HG03108 (cell line): ENCODE data around the gene AGPAT4.

Experiments
- ATAC-seq: cut with Tn5 transposase; IDR thresholded peaks from one replicate; pipeline ENCODE4 v1.9.1; 2021; ENCODE audit warnings: moderate library complexity; ENCODE audit not compliant: unreplicated experiment

Gene AGPAT4

DNA sequence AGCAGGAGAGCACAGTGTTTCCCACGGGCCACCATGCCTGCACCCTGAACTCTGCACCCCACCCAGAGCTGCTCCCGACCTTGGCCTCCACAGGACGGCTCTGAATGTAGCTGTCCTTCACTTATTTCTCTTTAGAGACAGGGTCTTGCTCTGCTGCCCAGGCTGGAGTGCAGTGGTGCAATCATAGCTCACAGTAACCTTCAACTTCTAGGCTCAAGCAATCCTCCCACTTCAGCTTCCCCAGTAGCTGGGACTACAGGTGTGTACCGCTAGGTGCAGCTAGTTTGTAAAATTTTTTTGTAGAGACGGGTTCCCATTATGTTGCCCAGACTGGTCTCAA lies 130.9 kb downstream of the AGPAT4 start:
- no peak for ATAC-seq

DNA sequence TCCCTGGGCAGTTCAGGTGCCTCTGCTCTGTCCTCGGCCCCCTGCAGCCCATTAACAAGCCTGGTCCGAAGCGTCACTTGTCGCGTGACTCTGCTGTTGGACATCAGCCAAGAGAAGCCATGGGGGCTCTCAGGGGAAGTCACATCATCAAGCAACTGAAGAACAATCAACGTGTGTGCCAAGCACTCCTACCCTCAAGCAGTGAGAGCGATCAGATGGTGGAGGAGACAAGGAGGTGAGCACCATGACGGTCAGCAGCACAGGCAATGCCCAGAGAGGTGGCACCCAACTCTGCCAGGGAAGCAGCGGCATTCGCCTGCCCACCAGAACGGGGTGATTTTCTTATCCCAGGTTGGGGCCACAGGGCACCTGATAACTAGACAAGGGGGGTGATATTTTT lies 132.7 kb downstream of the AGPAT4 start:
- ATAC-seq, result no peak

DNA sequence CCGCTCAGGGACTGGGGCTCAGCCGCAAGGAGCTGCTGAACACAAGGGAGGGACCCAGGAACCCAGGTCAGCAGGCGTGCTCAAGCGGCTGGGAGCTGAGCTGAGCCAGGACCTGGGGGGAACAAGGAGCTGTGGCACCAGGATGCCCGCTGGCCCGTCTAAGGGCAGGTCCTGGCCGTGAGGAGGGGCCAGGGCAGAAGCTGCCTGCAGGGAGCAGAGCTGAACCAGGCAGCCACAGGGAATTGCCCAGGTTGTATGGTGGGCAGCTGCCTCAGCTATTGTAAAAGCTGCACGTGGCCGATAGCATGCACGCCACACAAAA lies 133.3 kb downstream of the AGPAT4 start:
- no peak for ATAC-seq

DNA sequence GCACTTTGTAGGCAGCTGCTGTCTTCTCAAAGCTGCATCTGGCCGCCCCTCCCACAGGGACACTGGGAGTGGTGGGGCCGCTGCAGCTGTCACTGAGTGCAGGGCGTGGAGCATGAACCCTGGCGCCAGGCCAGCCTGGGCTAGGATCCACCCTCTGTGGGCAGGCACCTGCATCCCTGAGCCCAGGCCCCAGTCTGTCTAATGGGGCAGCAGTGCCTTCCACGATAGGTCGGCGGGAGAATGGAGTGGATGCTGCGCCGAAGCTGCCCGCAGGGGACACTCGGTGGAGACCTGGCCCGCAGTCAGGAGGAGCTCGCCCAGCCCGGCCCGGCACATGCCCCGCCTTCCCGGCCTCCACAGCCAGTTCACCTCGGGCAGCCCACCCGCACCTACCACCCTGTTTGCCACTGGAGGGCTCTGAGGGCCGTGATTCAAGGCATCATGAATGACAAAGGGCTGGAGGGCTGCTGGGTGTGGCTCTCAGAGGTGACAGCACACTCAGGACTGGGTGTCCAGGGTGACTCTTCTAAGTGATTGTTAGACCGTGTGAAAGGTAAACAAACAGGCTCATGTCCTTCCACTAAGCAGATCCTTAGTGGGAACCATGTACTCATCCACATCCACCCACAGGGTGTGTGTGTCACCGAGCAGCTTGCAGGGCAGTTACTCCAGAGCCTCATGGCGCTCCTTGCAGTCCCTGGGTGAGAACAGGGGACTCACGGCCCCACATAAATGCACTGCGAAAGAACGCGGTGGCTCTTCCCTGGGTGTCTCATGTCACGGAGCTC lies 133.9 kb downstream of the AGPAT4 start:
- no peak for ATAC-seq

DNA sequence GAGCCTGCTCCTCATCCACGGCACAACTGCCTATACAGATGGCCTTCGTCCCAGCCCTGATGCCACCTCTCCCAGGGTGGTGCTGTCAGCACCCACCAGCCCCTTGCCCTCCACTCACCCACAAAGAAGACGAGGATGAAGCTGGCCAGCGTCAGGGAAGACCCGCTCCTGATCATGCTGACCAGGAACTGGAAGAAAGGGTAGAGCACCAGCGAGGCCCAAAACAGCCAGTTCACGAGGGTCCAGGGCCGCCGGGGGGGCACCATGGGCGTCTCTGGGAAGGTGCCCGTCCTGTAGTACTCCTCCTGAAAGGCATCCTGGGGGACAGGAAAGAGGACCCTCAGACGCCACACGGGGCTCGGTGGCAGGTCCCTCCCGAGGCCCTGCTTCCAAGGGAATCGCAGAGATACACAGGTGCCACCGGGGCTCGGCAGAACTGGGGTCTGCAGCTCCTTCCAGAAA lies 134.5 kb downstream of the AGPAT4 start:
- ATAC-seq, result no peak

DNA sequence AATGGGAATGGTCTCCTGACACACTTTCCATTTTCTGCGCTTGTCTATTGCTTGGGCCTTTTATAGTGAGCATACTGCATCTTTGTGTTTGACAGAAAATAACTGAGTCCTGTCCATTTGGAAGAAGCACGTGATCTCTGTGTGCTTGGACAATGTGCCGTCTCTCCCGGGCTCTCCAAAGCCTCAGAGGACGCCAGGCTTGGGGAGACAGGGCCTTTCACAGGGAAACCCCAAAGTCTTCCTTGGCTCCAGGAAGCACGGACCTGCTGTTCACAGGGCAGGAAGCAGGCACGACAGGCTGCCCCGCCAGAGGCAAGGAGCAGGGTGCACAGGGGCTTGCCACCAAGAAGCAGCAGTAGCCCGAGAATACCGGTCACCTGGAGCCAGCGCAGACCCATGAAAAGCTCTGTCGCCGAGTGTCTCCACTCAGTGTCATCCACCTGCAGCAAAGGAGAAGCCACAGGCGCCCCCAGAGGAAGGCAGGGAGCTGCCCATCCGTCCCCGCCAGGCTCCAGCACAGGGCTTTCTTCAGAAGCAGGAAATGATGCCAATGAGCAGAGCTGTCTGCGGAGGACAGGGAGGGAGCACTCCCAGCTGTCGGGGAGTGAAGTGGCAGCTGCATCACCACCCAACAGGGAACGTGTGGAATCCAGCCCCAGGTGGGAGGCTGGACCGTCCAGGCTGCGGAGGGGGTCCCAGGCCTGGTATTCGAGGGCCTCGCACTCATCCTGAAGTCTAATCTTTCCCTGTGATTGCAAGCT lies 135.1 kb downstream of the AGPAT4 start:
- ATAC-seq, result no peak

DNA sequence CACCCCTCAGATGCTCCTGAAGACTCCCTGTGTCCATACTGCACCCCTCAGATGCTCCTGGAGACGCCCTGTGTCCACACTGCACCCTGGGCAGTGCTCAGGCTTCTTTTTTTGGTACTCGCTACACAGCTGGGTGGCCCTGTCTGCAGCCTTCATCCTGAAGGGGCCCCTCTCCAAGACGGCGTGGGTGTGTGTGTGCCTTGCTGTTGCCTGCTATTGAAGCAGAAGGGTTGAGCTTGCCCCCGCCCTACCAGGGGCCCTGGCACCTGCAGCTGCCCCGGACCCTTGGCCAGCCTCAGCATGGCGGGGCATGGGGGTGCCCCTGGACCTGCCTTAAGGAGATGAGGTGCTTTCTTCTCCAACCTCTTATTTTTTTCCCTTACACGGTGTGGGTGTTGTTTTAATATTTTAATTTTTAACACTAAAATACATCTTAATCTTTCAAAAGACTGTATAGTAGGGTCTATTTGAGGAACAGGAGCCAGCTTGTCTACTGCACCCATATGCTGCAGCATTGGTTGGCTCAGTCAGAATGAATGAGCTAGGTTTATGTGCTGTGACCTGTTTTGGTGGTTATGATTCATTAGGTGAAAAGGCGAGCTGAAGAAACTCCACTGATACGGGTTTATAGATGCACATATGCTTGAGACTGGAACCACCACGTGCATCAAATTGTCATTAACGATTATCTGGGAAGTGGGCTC lies 135.9 kb downstream of the AGPAT4 start:
- ATAC-seq, result no peak

DNA sequence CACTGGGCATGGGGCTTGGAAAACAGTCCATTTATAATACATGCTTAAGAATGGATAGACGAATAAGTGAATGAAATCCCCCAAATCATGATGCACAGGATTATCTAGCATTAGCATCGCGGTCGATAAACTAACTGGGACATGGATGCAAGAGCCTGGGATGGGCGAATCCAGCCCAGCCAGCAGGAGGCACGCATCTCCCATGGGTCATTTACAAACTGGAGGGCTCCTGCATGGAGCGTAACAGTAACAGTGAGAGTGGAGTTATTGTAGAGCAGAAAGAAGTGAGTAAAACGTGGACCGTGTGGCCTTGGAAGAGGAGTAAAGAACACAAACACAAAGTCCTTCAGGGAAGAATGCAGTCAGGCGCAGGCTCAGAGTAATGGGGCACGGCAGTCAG lies 136.5 kb downstream of the AGPAT4 start:
- no peak for ATAC-seq

DNA sequence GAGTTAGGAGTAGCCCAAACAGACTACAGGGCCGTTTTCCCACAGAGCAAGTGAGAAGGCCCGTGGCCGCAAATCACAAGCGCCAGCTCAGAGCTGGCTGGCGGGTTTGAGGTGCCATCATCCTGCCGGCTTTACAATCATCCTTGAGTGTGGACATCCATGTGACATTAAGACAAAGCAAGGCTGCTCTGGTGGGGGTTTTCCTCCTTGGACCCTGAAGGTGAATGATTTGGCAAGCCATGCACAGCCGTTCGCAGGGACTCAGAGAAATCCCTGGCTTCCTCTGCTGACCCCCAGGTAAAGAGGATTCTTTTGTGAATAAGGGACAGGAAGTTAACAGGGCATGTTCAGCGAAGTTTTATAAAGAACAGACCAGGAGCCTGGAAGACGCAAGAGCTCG lies 137.2 kb downstream of the AGPAT4 start:
- ATAC-seq, result no peak

DNA sequence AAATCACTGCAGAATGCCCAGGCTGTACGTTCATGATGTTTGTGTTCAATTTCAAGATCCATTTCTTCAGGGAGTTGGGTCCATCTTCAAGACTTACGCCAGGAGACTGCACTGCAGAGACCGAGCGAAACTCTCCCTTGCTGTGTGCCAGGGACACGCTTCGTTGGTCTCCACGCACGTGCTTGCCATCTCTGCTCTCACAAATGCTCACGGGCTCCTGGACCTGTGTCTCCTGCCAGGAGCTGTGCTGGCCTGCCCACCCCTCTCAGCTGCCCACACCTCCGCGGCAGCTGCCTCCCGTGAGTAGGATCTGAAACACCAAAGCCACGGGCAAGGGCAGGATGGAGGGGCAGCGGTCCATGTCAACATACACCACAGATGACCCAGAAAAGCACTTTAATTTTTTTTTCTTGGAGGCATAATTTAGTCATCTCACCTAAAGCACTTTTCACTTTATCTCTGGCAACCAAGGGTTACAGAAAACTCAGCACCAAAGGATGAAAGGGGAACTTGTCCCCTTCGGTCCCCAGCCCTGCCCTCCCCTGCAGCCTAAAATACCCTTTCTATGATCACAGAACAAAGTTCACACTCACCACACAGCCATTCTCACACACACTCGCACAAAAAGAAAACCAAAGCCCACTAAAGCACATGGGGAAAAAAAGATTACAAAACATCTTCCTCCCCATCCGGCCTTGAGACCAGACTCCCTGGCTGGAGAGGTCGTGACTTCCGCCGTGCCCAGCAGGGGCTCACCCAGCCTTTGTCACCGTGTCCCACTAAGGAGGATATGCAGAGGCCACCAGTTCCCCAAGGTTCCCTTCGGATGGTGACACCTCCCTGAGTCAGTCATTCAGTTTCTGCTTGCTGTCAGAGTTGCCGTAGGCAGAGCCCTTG lies 137.9 kb downstream of the AGPAT4 start:
- no peak for ATAC-seq

DNA sequence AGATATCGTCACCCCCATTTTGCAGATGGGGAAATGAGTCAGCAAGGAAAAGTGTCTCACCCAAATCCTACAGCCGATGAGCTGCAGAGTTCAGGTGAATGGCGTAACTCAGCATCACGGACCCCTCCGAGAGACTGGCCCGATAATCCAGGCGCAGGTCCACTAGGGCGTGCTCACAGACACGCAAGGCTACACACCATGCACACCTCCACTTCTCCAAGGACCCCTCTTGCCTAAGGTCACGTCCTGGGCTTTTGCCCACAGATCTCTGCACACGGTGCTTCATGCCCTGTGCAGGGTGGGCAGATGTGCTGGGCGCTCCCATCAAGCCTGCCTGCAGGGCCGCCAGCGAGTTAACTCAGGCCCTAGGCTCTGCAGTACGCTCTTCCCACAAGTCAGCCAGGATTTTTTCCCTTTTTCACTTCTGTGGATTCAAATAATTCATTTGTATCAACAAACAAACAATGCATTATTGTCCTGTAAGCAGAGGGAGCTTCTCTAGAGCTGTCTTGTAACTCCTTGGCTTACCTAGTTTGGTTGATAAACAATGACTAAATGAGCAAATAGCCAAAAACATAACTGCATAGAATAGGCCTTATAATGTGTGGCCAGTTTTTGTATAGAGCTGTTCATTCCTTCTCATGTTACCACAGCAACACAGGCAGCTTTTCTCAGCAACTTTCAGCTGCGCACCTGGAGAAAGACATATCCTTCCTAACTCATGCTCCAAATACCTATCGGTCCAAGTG lies 139.1 kb downstream of the AGPAT4 start:
- ATAC-seq, result no peak

DNA sequence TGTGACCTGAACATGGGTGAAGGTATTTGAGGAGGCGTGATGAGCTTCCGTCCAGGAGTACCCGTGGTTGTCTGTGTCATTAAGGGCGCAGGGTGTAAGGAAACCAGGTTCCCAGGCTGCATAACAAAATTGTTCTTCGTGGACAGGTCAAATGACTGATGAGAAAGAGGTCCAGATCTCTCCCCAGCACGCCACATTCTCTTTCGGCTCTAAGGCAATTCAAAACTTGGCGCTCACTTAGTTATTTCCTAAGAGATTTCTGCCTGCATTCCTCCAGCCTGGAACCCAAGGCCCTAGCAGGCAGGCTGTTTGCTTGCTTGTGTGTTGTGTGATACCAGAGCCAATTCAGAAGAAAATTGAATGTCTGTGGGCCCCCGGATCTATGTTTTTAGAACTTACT lies 139.9 kb downstream of the AGPAT4 start:
- no peak for ATAC-seq

DNA sequence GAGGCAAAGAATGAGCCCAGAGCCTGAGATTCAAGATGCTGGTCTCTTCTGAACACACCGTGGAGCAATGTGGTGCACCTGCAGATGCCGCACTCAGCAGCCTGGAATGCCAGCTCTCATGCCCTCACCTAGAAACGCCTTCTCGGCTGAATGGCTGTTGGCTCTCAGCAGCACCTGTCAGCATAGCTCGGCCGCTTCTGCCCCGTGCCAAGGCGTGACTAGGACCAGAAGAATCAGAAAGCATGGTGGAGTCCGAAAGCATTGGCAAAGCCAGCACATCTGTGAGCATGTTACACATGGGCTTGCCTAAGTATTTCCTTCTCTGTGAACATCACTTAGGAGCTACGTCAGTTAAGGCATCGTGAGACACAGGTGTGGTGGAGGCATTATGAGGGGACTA lies 141.5 kb downstream of the AGPAT4 start:
- no peak for ATAC-seq

DNA sequence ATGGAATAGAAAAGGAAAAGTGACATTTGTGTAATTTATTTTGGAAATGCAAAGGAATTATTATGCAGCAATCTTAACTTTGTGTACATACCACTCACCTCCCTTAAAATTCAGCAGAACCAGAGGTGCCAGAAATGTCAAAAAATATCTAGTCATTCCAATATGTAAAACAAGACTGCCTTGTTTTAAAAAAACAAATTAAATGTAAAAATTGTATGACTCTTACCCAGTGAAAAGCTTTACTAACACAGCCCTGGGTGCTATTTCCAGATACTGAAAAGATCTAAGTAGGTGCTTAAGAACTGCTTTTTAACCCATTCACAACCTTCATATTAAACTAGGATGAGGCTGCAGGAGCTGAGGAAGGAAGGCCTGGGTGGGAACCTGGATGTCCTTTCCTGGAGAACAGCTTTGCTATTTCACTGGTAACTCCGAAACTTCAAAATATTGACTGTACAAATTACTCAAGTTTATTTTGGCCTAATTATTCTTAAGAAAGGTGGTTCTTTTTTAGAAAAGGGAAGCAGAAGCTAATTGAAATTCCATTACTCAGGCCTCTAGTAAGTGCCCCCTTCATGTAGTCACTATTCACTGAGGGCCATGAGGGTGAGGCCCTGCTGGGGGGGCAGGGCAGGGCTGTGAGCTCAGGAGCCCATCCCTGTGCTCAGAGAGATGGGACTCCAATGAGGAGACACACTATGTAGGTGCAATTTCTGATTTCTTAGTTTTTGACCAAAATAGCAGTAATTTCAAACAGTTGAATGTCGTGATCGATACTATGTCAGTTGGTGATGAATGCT lies 142.7 kb downstream of the AGPAT4 start:
- no peak for ATAC-seq

DNA sequence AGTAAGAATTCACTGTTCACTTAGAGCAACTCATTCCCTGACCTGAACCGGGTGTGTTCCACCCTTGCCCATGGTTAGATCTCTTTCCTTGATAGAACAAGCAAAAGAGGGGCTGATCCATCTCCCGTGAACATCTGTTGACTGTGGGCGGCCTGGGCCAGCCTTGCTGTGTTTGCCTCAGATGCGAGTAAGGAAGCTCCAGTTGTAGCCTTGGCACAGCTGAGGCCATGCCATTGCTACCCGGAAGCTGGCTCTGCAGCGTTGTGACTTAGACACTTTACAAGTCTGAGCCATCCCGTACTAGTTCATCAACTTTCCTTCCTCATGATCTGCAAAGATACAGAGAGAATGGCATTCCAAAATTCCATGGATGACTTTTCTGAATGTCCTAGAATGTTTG lies 143.3 kb downstream of the AGPAT4 start:
- no peak for ATAC-seq

DNA sequence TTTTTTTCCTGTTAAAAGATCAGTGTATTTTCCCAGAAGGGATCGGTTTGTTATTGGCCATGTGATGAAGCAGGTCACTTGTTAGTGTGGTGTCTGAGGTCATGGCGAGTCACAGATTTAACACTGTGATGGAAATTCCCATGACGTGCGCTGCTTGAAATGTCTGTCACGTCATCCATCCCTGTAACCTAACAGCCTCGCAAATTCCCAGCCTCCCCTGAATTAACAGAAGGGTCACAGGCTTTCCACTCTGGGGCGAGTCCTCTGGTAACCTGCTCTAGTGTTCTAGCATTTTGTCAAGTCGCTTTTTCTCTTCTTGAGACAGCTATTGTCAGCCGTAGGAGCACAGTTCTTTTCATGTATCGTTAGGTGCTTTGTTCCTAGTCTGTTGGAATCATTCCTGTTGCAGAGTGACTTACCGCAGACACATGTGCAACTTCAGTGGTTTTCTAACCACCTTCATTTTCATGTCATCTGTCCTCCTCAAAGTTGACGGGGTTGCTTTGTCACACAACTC lies 145.1 kb downstream of the AGPAT4 start:
- ATAC-seq, result no peak

DNA sequence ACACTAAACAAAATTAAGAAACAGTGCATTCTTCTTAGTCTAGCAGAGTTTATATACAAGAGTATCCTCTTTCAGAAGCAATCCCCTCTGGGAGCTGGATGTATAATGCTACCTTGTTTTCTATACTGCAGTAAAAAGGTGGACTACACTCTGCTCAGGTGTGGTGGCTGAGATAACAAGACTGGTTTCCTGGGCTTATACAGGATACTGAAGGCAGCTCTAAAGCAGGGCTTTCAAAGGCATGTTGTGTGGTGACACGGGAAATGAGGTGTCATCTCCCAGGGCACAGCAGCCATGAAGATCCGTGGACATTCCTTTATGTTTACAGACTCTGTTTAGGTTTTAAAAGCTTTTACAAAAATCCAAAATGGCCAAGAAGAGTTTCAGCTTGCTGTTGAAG lies 145.6 kb downstream of the AGPAT4 start:
- no peak for ATAC-seq

DNA sequence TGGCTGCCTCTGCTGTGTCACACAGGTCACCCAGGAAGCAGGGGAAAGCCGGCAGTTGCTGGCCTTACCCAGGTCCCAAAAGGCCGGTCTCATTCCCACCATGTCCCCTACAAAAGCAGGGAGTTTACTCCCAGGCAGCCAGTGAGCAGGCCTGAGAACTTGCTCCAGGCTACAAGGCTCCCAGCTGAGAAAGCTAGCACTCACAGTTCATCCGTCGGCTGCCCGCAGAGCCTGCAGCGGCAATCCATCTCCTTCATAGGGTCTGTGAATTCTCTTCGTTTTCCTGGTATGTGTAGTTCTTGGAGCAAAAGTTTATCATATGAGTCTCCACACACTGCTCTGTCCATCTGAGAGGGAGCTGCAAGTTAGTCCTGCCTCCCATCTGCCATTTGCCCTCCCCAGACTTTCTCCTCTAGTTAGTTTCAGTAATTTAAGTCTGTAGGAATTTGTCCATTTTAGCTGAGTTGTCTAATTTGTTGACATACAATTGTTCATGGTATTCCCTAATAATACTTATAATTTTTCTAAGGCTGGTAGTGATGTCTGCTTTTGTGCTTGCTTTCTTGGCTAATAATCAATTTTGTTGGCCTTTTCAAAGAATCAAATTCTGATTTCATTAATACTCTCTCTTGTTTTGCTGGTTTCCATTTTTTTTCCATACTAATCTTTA lies 146.7 kb downstream of the AGPAT4 start:
- ATAC-seq, result no peak

DNA sequence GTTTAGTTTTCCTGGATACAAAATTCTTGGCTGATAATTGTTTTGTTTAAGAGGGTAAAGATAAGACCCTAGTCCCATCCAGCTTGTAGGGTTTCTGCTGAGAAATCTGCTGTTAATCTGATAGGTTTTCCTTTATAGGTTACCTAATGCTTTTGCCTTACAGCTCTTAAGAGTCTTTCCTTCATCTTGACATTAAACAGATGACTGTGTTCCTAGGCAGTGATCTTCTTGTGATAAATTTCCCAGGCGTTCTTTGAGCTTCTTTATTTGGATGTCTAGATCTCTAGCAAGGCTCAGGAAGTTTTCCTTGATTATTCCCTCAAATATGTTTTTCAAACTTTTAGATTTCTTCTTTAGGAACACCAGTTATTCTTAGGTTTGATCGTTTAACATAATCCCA lies 148.3 kb downstream of the AGPAT4 start:
- no peak for ATAC-seq
